Peyer's patch (tissue), 4 donors: ENCODE data around the gene SKAP2. TPM values are rescaled to one million over a fixed set of nuclear protein-coding genes. Genes with fewer than 3 reads are reported as not detected.

Experiments
- DNase-seq, 3 donors: peaks; one replicate each; pipeline ENCODE4 v3.0.0-alpha.2; 2017 to 2019
- H3K27ac ChIP-seq, 4 donors: fragments of 200-600 bp; sonication (generic); one replicate each; pipeline ENCODE4 v1.5.1; 2016 to 2019
- H3K27me3 ChIP-seq, 2 donors: fragments of 200-600 bp; sonication (generic); one replicate each; pipeline ENCODE4 v1.5.1; 2019
- H3K36me3 ChIP-seq, 3 donors: fragments of 200-600 bp; sonication (generic); one replicate each; pipeline ENCODE4 v1.5.1; 2016 to 2019
- H3K4me1 ChIP-seq, 4 donors: fragments of 200-600 bp; sonication (generic); one replicate each; pipeline ENCODE4 v1.5.1; 2016 to 2019
- H3K4me3 ChIP-seq, 4 donors: fragments of 200-600 bp; sonication (generic); 1 replicate in 3 of 4; 2 replicates in 1 of 4; pipeline ENCODE4 v1.5.1; 2016 to 2019; ENCODE audit warnings: mild to moderate bottlenecking in 1 of 4
- H3K9me3 ChIP-seq, 4 donors: fragments of 200-600 bp; sonication (generic); one replicate each; pipeline ENCODE4 v1.5.1; 2016 to 2019; ENCODE audit warnings: mild to moderate bottlenecking in 1 of 4
- POLR2A ChIP-seq, 2 donors: fragments of 450-650 bp; IDR thresholded peaks; one replicate each; pipeline ENCODE4 v1.5.1; 2017; ENCODE audit warnings: antibody characterized with exemption in 2 of 2, mild to moderate bottlenecking in 2 of 2, moderate library complexity in 2 of 2
- total RNA-seq, 4 donors: library from RNA; depleted of rRNA; stranded (reverse); fragments of >200 nt; gene quantifications; one replicate each; pipeline ENCODE4 v1.1.0, GENCODE V29; 2016
- TF ChIP-seq, protein P1 (sequence below), 6 experiments: fragments of 450-650 bp in 4 of 6; fragments of 200-600 bp in 2 of 6; sonication (generic) in 1 of 6; IDR thresholded peaks; one replicate each; pipeline ENCODE4 v1.5.1; 2017 to 2019; ENCODE audit warnings: antibody characterized with exemption in 6 of 6, mild to moderate bottlenecking in 3 of 6, moderate library complexity in 1 of 6

SKAP2 gene
- total RNA-seq, 4 donors from 2014 or later: 32.2 to 101 (median 37.9) TPM

DNA sequence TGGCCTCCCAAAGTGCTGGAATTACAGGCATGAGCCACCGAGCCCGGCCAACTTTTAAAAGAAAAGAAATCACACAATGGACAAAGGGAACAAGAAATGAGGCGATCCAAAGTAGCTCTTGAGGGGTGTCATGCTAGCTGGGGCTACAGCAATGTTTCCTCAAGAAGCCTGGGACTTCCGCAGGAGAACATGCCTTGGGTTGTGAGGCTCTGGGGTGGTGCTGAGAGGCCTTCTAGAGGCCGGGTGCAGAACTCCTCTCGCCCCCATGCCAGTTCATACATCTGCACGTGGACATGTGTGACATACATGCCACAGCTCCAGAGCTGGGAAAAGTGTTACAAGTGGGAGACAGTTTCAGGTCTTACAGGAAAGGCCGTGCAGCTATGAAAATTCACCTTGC lies 238.2 kb downstream of the SKAP2 start:
- Histone ChIP-seq H3K4me3 (no peak overlapping the region), H3K27ac (no peak overlapping the region), H3K9me3 (no peaks in the 10 kb centered on the region), H3K27me3 (no peaks in the 10 kb centered on the region), H3K4me1 (no peaks in the 10 kb centered on the region), H3K36me3 (no peaks in the 10 kb centered on the region)
- DNase-seq: no peak
- TF ChIP-seq, protein P1, sequence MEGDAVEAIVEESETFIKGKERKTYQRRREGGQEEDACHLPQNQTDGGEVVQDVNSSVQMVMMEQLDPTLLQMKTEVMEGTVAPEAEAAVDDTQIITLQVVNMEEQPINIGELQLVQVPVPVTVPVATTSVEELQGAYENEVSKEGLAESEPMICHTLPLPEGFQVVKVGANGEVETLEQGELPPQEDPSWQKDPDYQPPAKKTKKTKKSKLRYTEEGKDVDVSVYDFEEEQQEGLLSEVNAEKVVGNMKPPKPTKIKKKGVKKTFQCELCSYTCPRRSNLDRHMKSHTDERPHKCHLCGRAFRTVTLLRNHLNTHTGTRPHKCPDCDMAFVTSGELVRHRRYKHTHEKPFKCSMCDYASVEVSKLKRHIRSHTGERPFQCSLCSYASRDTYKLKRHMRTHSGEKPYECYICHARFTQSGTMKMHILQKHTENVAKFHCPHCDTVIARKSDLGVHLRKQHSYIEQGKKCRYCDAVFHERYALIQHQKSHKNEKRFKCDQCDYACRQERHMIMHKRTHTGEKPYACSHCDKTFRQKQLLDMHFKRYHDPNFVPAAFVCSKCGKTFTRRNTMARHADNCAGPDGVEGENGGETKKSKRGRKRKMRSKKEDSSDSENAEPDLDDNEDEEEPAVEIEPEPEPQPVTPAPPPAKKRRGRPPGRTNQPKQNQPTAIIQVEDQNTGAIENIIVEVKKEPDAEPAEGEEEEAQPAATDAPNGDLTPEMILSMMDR (IDR thresholded peaks at IDR 0.05): no peak
- TF ChIP-seq POLR2A (IDR thresholded peaks at IDR 0.05): no peak

DNA sequence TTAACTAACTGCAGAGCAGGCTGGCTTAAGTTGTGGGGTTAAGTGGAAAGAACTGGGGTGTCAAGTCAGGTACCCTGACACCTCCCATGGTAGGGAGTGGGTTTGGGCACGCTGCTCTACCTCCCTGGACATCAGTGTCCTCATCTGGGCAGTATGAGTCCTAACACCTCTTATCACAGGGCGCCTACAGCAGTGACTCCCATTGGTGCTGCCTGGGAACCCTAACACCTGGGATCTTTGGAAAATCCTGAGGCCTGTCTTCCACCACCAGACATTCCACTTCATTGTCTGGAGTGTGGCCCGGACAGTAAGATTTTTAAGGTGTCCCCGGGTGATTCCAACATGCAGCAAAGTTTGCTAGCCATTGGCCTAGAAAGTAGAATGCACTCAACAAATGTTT lies 239.1 kb downstream of the SKAP2 start:
- Histone ChIP-seq H3K27me3 (no peaks in the 10 kb centered on the region), H3K4me3 (no peak overlapping the region), H3K27ac (no peak overlapping the region), H3K36me3 (no peaks in the 10 kb centered on the region), H3K9me3 (no peaks in the 10 kb centered on the region), H3K4me1 (no peaks in the 10 kb centered on the region)
- TF ChIP-seq, protein P1 (IDR thresholded peaks at IDR 0.05): no peak
- no peak for TF ChIP-seq POLR2A (IDR thresholded peaks at IDR 0.05)
- no peak for DNase-seq

DNA sequence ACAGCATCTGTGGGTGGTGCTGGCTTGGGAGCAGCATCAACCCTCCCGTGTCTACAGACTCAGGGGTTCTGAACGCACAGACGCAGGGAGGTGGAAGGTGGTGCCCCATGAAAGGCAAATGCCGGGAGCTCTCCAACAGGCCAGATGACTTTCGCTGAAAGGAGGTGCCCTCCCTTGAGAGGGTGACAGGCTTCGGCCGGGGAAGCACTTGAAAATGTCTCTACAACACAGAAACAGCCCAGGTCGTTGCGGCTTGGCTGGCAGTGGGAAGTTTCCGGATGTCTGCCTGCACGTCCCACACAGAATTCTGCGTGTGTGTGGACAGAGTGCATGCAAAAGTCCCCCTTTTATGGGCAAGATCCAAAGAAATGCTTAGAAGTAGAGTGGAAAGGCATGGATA lies 239.6 kb downstream of the SKAP2 start:
- Histone ChIP-seq H3K36me3 (no peaks in the 10 kb centered on the region), H3K27me3 (no peaks in the 10 kb centered on the region), H3K4me3 (no peak overlapping the region), H3K9me3 (no peaks in the 10 kb centered on the region), H3K27ac (no peak overlapping the region), H3K4me1 (no peaks in the 10 kb centered on the region)
- TF ChIP-seq POLR2A (IDR thresholded peaks at IDR 0.05): no peak
- TF ChIP-seq, protein P1 (IDR thresholded peaks at IDR 0.05): no peak
- DNase-seq: no peak

DNA sequence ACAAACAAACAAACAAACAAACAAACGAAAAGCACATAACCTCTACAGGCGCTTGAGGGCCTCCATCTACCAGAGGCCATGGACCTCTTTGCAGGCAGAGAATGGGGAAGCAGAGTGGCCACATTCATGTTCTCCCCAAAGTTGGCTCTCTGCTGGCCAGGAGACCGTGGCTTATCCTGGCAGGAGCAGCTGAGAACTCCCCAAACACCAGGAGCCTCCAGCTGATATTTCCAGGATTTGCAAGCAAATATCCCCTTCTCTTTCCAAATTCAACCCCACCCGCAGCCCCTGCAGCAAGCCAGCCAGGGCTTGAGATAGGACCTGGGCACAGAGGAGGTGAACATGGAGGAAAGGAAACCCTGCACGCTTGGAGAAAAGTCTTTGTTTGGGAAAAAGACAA lies 240.0 kb downstream of the SKAP2 start:
- no peaks in the 10 kb centered on the region for H3K36me3 ChIP-seq
- no peaks in the 10 kb centered on the region for H3K9me3 ChIP-seq
- TF ChIP-seq POLR2A (IDR thresholded peaks at IDR 0.05): no peak
- TF ChIP-seq, protein P1 (IDR thresholded peaks at IDR 0.05): no peak
- no peak for DNase-seq
- no peak overlapping the region for H3K27ac ChIP-seq
- no peaks in the 10 kb centered on the region for H3K27me3 ChIP-seq
- no peak overlapping the region for H3K4me3 ChIP-seq
- no peaks in the 10 kb centered on the region for H3K4me1 ChIP-seq

DNA sequence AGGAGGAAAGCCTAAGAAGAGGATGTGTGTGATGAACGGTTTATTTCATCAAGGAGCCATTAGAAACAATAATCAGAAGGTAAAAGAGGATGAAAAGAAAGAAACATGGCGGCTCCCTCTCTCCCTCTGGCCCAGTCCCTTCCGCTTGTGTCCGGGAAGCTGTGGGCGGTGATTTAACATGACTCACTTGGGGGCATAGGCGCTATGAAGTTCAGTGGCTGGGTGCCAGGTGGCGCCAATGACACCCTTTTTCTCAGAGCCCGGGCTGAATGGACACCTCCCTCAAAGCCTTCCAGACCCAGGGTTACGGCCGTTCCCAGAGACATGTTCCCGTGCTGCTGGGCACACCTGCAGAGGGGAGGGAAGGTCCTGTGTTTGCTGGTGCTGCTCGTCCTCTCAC lies 244.0 kb downstream of the SKAP2 start:
- H3K36me3 ChIP-seq: no peaks in the 10 kb centered on the region
- no peak for DNase-seq
- H3K27me3 ChIP-seq: no peaks in the 10 kb centered on the region
- H3K4me3 ChIP-seq: no peak overlapping the region
- H3K4me1 ChIP-seq: no peaks in the 10 kb centered on the region
- no peak overlapping the region for H3K27ac ChIP-seq
- TF ChIP-seq POLR2A (IDR thresholded peaks at IDR 0.05): no peak
- TF ChIP-seq, protein P1 (IDR thresholded peaks at IDR 0.05): no peak
- H3K9me3 ChIP-seq: no peaks in the 10 kb centered on the region

DNA sequence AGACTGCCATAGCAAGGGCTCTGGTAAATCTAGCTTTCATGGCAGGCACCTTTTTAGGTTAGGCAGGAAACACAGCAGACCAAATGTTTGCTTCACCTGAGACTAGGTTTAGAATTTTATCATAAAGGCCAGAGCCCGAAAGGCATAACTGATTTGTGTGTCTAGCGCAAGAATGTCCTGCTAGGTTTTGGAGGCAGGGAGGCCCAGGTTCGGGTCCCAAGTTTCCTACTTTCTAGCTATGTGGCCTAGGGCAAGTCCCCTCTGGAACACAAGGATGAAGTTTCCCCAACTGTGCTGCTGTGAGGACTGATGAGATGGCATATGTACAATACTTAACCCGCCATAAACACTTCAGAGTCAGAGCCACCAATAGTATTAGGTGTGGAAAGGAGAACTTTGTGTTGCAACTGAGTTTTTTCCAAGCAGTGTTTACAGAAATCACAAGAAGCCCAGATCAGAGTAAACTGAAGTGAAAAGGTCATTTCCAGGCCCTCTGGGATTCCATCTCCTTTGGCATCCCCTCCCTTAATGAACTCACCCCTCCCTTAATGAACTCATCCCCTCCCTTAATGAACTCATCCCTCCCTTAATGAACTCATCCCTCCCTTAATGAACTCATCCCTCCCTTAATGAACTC lies 244.9 kb downstream of the SKAP2 start:
- no peak for DNase-seq
- Histone ChIP-seq H3K4me1 (no peaks in the 10 kb centered on the region), H3K9me3 (no peaks in the 10 kb centered on the region), H3K36me3 (no peaks in the 10 kb centered on the region), H3K27ac (no peak overlapping the region), H3K4me3 (no peak overlapping the region), H3K27me3 (no peaks in the 10 kb centered on the region)
- TF ChIP-seq, protein P1 (IDR thresholded peaks at IDR 0.05): no peak
- no peak for TF ChIP-seq POLR2A (IDR thresholded peaks at IDR 0.05)
